HCEC 1CT (cell line): ENCODE measurements around the gene AK2.
"Not testable (repeated sequence)": the region's sequence is repeated elsewhere in the genome, so short reads cannot be mapped to it uniquely, and the experiment has no call there.

Source experiments
- DNase-seq: peaks from one replicate; pipeline ENCODE4 v3.0.0-alpha.2; 2017

The AK2 gene

GRCh38 chr1:33050221-33051076 is 13.8 kb upstream of the AK2 start:
- DNase-seq: peak; percentile 89

GRCh38 chr1:33049371-33049770 is 12.7 kb upstream of the AK2 start:
- no peak for DNase-seq

- DNase-seq: no peak
These were observed 11.7 kb upstream of the AK2 start for GRCh38 chr1:33048426-33048825.

GRCh38 chr1:33047839-33048305 is 11.2 kb upstream of the AK2 start:
- peak; percentile 68 for DNase-seq

GRCh38 chr1:33047290-33047689 is 10.6 kb upstream of the AK2 start:
- DNase-seq: no peak

GRCh38 chr1:33046234-33046633 is 9.6 kb upstream of the AK2 start:
- not testable (repeated sequence) for DNase-seq

GRCh38 chr1:33045814-33046213 is 9.1 kb upstream of the AK2 start:
- DNase-seq: no peak

GRCh38 chr1:33045246-33045645 is 8.6 kb upstream of the AK2 start:
- no peak for DNase-seq

- DNase-seq: no peak
These were observed 6.8 kb upstream of the AK2 start for GRCh38 chr1:33043267-33044092.

GRCh38 chr1:33042831-33043230 is 6.1 kb upstream of the AK2 start:
- no peak for DNase-seq

- DNase-seq: no peak
These were observed 4.3 kb upstream of the AK2 start for GRCh38 chr1:33041026-33041425.

- DNase-seq: no peak
These were observed 3.2 kb upstream of the AK2 start for GRCh38 chr1:33039840-33040239.

- DNase-seq: peak; percentile 39
These were observed 595 bp downstream of the AK2 start for GRCh38 chr1:33036051-33036525.

- DNase-seq: no peak
These were observed 4.4 kb downstream of the AK2 start for GRCh38 chr1:33032126-33032869.

GRCh38 chr1:33031506-33031905 is 5.2 kb downstream of the AK2 start:
- DNase-seq: no peak

- DNase-seq: peak; percentile 42
These were observed 6.1 kb downstream of the AK2 start for GRCh38 chr1:33030575-33030974.

GRCh38 chr1:33029921-33030320 is 6.8 kb downstream of the AK2 start:
- DNase-seq: no peak

- no peak for DNase-seq
These were observed 7.5 kb downstream of the AK2 start for GRCh38 chr1:33029209-33029608.

GRCh38 chr1:33025761-33026160 is 10.9 kb downstream of the AK2 start:
- no peak for DNase-seq

- DNase-seq: no peak
These were observed 11.5 kb downstream of the AK2 start for GRCh38 chr1:33025180-33025569.

GRCh38 chr1:33024430-33025179 is 12.1 kb downstream of the AK2 start:
- DNase-seq: not testable (repeated sequence)

- no peak for DNase-seq
These were observed 14.0 kb downstream of the AK2 start for GRCh38 chr1:33022650-33023200.
